ENCODE results near the gene CSF3. TPM values are rescaled to one million over a fixed set of nuclear protein-coding genes. Genes with fewer than 3 reads are reported as not detected.

The CSF3 gene
- total and polyA plus RNA-seq, 5 donors: 0.40 to 0.97 (median 0.58) TPM; not detected in 2

GRCh38 chr17:39979016-39979670, 36.1 kb upstream of the CSF3 start:
- H3K27me3 ChIP-seq (ENCODE audit: control insufficient read depth, insufficient read depth): no peaks in the 10 kb centered on the region
- ATAC-seq (no peak), DNase-seq (no peak)
- no peaks in the 10 kb centered on the region for H3K4me1 ChIP-seq (ENCODE audit: control insufficient read depth, insufficient read depth, low read length)
- intact Hi-C loops (cut with DNase I): no loop called here
- no peaks in the 10 kb centered on the region for H3K9me3 ChIP-seq (ENCODE audit: control insufficient read depth, low read length)
- no peak overlapping the region for H3K27ac ChIP-seq (ENCODE audit: low read length)
- H3K4me3 ChIP-seq (ENCODE audit: low read length): no peak overlapping the region
- WGBS: 62% methylated on average over 5 of the region's 5 CpGs

GRCh38 chr17:39979893-39980350, 35.3 kb upstream of the CSF3 start:
- Histone ChIP-seq H3K27me3 (ENCODE audit: control insufficient read depth, insufficient read depth) (no peaks in the 10 kb centered on the region), H3K27ac (ENCODE audit: low read length) (peak overlapping the region; percentile 83), H3K4me1 (ENCODE audit: control insufficient read depth, insufficient read depth, low read length) (no peaks in the 10 kb centered on the region), H3K4me3 (ENCODE audit: low read length) (peak overlapping the region; percentile 58), H3K9me3 (ENCODE audit: control insufficient read depth, low read length) (no peaks in the 10 kb centered on the region)
- intact Hi-C loops (cut with DNase I): loop anchor here in 1 of 4 donors (2.0 kb wide), 1 partner anchor 21 kb away; no protein-coding TSS in a partner anchor
- peak; percentile 10 to 33 for ATAC-seq
- under 1% methylated on average over 10 of the region's 10 CpGs for WGBS
- DNase-seq: peak in 1 of 3 donors; percentile 54

GRCh38 chr17:39980351-39981206, 34.7 kb upstream of the CSF3 start, which contains the start of gene PSMD3:
Gene PSMD3, plus strand, starts transcription at chr17:39980807. Its CDS starts 164 bp downstream, at chr17:39980971.
- DNase-seq (peak; percentile 97 to 99 (median 98)), ATAC-seq (peak; percentile 97)
- H3K27me3 ChIP-seq (ENCODE audit: control insufficient read depth, insufficient read depth): no peaks in the 10 kb centered on the region
- under 1% methylated on average over 84 of the region's 84 CpGs for WGBS
- H3K27ac ChIP-seq (ENCODE audit: low read length): peak within 1 kb of the TSS; percentile 83
- H3K4me3 ChIP-seq (ENCODE audit: low read length): peak within 1 kb of the TSS; percentile 81
- no peaks in the 10 kb centered on the region for H3K4me1 ChIP-seq (ENCODE audit: control insufficient read depth, insufficient read depth, low read length)
- H3K9me3 ChIP-seq (ENCODE audit: control insufficient read depth, low read length): no peaks in the 10 kb centered on the region
- intact Hi-C loops (cut with DNase I): loop anchor here in 1 of 4 donors (2.0 kb wide), 1 partner anchor 22 kb away; no protein-coding TSS in a partner anchor

- under 1% methylated on average over 15 of the region's 15 CpGs for WGBS
- intact Hi-C loops (cut with DNase I): loop anchor here in 1 of 4 donors (2.0 kb wide), 1 partner anchor 22 kb away; no protein-coding TSS in a partner anchor
- no peaks in the 10 kb centered on the region for H3K27me3 ChIP-seq (ENCODE audit: control insufficient read depth, insufficient read depth)
- H3K9me3 ChIP-seq (ENCODE audit: control insufficient read depth, low read length): no peaks in the 10 kb centered on the region
- H3K4me1 ChIP-seq (ENCODE audit: control insufficient read depth, insufficient read depth, low read length): no peaks in the 10 kb centered on the region
- peak in 1 of 2 donors; percentile 3 for ATAC-seq
- no peak for DNase-seq
- peak overlapping the region; percentile 81 for H3K4me3 ChIP-seq (ENCODE audit: low read length)
- peak overlapping the region; percentile 67 for H3K27ac ChIP-seq (ENCODE audit: low read length)
Measured at GRCh38 chr17:39981207-39981741, 34.0 kb upstream of the CSF3 start.

GRCh38 chr17:39981766-39982375, 33.4 kb upstream of the CSF3 start:
- Histone ChIP-seq H3K4me3 (ENCODE audit: low read length) (peak overlapping the region; percentile 81), H3K27me3 (ENCODE audit: control insufficient read depth, insufficient read depth) (no peaks in the 10 kb centered on the region), H3K4me1 (ENCODE audit: control insufficient read depth, insufficient read depth, low read length) (no peaks in the 10 kb centered on the region), H3K9me3 (ENCODE audit: control insufficient read depth, low read length) (no peaks in the 10 kb centered on the region), H3K27ac (ENCODE audit: low read length) (no peak overlapping the region)
- ATAC-seq (no peak), DNase-seq (no peak)
- intact Hi-C loops (cut with DNase I): loop anchor here in 1 of 4 donors (2.0 kb wide), 1 partner anchor 23 kb away; no protein-coding TSS in a partner anchor
- WGBS: 25% methylated on average over 7 of the region's 7 CpGs

GRCh38 chr17:39988206-39988810, 26.9 kb upstream of the CSF3 start:
- DNase-seq: no peak
- H3K4me1 ChIP-seq (ENCODE audit: control insufficient read depth, insufficient read depth, low read length): no peaks in the 10 kb centered on the region
- intact Hi-C loops (cut with DNase I): no loop called here
- 90% methylated on average over 11 of the region's 11 CpGs for WGBS
- no peak overlapping the region for H3K4me3 ChIP-seq (ENCODE audit: low read length)
- ATAC-seq: no peak
- no peak overlapping the region for H3K27ac ChIP-seq (ENCODE audit: low read length)
- no peaks in the 10 kb centered on the region for H3K27me3 ChIP-seq (ENCODE audit: control insufficient read depth, insufficient read depth)
- H3K9me3 ChIP-seq (ENCODE audit: control insufficient read depth, low read length): no peaks in the 10 kb centered on the region

- ATAC-seq: no peak
- WGBS: 89% methylated on average over 11 of the region's 11 CpGs
- intact Hi-C loops (cut with DNase I): no loop called here
Measured at GRCh38 chr17:39994448-39994847, 20.8 kb upstream of the CSF3 start.

GRCh38 chr17:39995438-39995837, 19.8 kb upstream of the CSF3 start:
- ATAC-seq (no peak), DNase-seq (no peak)
- Histone ChIP-seq H3K4me3 (ENCODE audit: low read length) (no peak overlapping the region), H3K9me3 (ENCODE audit: control insufficient read depth, low read length) (no peaks in the 10 kb centered on the region), H3K27me3 (ENCODE audit: control insufficient read depth, insufficient read depth) (no peaks in the 10 kb centered on the region), H3K4me1 (ENCODE audit: control insufficient read depth, insufficient read depth, low read length) (peaks cover 3% of the 10 kb centered on the region), H3K27ac (ENCODE audit: low read length) (no peak overlapping the region)
- WGBS: 97% methylated on average over 6 of the region's 6 CpGs
- intact Hi-C loops (cut with DNase I): no loop called here

More at GRCh38 chr17:39994448-39994847, 20.8 kb upstream of the CSF3 start:
- DNase-seq: no peak
- Histone ChIP-seq H3K27me3 (ENCODE audit: control insufficient read depth, insufficient read depth) (no peaks in the 10 kb centered on the region), H3K4me3 (ENCODE audit: low read length) (no peak overlapping the region), H3K27ac (ENCODE audit: low read length) (no peak overlapping the region), H3K4me1 (ENCODE audit: control insufficient read depth, insufficient read depth, low read length) (peaks cover 3% of the 10 kb centered on the region), H3K9me3 (ENCODE audit: control insufficient read depth, low read length) (no peaks in the 10 kb centered on the region)

GRCh38 chr17:39996162-39996561, 19.1 kb upstream of the CSF3 start:
- 75% methylated on average over 8 of the region's 8 CpGs for WGBS
- no peak overlapping the region for H3K4me3 ChIP-seq (ENCODE audit: low read length)
- DNase-seq: no peak
- no peaks in the 10 kb centered on the region for H3K27me3 ChIP-seq (ENCODE audit: control insufficient read depth, insufficient read depth)
- no peak overlapping the region for H3K27ac ChIP-seq (ENCODE audit: low read length)
- intact Hi-C loops (cut with DNase I): no loop called here
- no peaks in the 10 kb centered on the region for H3K9me3 ChIP-seq (ENCODE audit: control insufficient read depth, low read length)
- no peak for ATAC-seq
- peaks cover 3% of the 10 kb centered on the region for H3K4me1 ChIP-seq (ENCODE audit: control insufficient read depth, insufficient read depth, low read length)

- intact Hi-C loops (cut with DNase I): no loop called here
- H3K4me1 ChIP-seq (ENCODE audit: control insufficient read depth, insufficient read depth, low read length): peaks cover 3% of the 10 kb centered on the region
- no peaks in the 10 kb centered on the region for H3K9me3 ChIP-seq (ENCODE audit: control insufficient read depth, low read length)
- no peak overlapping the region for H3K4me3 ChIP-seq (ENCODE audit: low read length)
- WGBS: 45% methylated on average over 6 of the region's 6 CpGs
- peak; percentile 63 to 77 for ATAC-seq
- peak overlapping the region; percentile 7 for H3K27ac ChIP-seq (ENCODE audit: low read length)
- DNase-seq: peak; percentile 76 to 90 (median 84)
- H3K27me3 ChIP-seq (ENCODE audit: control insufficient read depth, insufficient read depth): no peaks in the 10 kb centered on the region
Measured at GRCh38 chr17:39996800-39997199, 18.4 kb upstream of the CSF3 start.
